Suprapubic skin (tissue), 4 donors: ENCODE data around the gene GLIPR1L2. TPM values are rescaled to one million over a fixed set of nuclear protein-coding genes. Genes with fewer than 3 reads are reported as not detected.
"Not testable (repeated sequence)": the region's sequence is repeated elsewhere in the genome, so short reads cannot be mapped to it uniquely, and the experiment has no call there.

Source experiments
- DNase-seq, 2 donors: peaks; one replicate each; pipeline ENCODE4 v3.0.0-alpha.2; 2019; ENCODE audit warnings: low spot score in 2 of 2
- H3K27ac ChIP-seq: fragments of 200-600 bp; sonication (generic); one replicate; pipeline ENCODE4 v1.5.1; 2019
- H3K27me3 ChIP-seq: fragments of 200-600 bp; sonication (generic); one replicate; pipeline ENCODE4 v1.5.1; 2019
- H3K36me3 ChIP-seq: fragments of 200-600 bp; sonication (generic); one replicate; pipeline ENCODE4 v1.5.1; 2019
- H3K4me1 ChIP-seq: fragments of 200-600 bp; sonication (generic); one replicate; pipeline ENCODE4 v1.5.1; 2019
- H3K4me3 ChIP-seq: fragments of 200-600 bp; sonication (generic); one replicate; pipeline ENCODE4 v1.5.1; 2019; ENCODE audit warnings: mild to moderate bottlenecking
- H3K9me3 ChIP-seq: fragments of 200-600 bp; sonication (generic); one replicate; pipeline ENCODE4 v1.5.1; 2019
- EP300 ChIP-seq: sonication (generic); formaldehyde crosslinking; IDR thresholded peaks from one replicate; pipeline ENCODE4 v1.6.1; 2017; ENCODE audit warnings: antibody characterized with exemption
- POLR2A ChIP-seq, 2 donors: fragments of 450-650 bp; IDR thresholded peaks; one replicate each; pipeline ENCODE4 v1.6.1; 2017; ENCODE audit warnings: antibody characterized with exemption in 2 of 2, mild to moderate bottlenecking in 2 of 2, moderate library complexity in 2 of 2
- POLR2AphosphoS5 ChIP-seq, 3 donors: sonication (generic); formaldehyde crosslinking; IDR thresholded peaks; one replicate each; pipeline ENCODE4 v1.6.1; 2017; ENCODE audit warnings: antibody characterized with exemption in 3 of 3
- WGBS: methylation state at CpG from one replicate; pipeline ENCODE4 v1.1.5; 2018; 5-methylcytosine and 5-hydroxymethylcytosine counted together
- total RNA-seq, 4 donors: library from RNA; depleted of rRNA; stranded (reverse); fragments of >200 nt; gene quantifications; one replicate each; pipeline ENCODE4 v1.1.0, GENCODE V29; 2016
- TF ChIP-seq, protein P1 (sequence below), 2 donors: fragments of 200-600 bp in 1 of 2; fragments of 450-650 bp in 1 of 2; sonication (generic) in 1 of 2; IDR thresholded peaks; one replicate each; pipeline ENCODE4 v1.5.1; 2016 to 2019; ENCODE audit warnings: antibody characterized with exemption in 2 of 2, mild to moderate bottlenecking in 1 of 2, moderate library complexity in 1 of 2

GLIPR1L2 gene
- total RNA-seq, result 1 to 10 TPM in 3 of 4 donors, under 1 TPM in 1; 0.60 to 3.1 (median 2.3) TPM

GRCh38 chr12:75390899-75391538, at the start of gene GLIPR1L2:
TSS of gene GLIPR1L2 (plus strand) at chr12:75391089. CDS start at chr12:75391117, 28 bp downstream.
- no peak for TF ChIP-seq EP300
- TF ChIP-seq POLR2A (IDR thresholded peaks at IDR 0.05), result peak; percentile 73 to 81
- TF ChIP-seq, protein P1, sequence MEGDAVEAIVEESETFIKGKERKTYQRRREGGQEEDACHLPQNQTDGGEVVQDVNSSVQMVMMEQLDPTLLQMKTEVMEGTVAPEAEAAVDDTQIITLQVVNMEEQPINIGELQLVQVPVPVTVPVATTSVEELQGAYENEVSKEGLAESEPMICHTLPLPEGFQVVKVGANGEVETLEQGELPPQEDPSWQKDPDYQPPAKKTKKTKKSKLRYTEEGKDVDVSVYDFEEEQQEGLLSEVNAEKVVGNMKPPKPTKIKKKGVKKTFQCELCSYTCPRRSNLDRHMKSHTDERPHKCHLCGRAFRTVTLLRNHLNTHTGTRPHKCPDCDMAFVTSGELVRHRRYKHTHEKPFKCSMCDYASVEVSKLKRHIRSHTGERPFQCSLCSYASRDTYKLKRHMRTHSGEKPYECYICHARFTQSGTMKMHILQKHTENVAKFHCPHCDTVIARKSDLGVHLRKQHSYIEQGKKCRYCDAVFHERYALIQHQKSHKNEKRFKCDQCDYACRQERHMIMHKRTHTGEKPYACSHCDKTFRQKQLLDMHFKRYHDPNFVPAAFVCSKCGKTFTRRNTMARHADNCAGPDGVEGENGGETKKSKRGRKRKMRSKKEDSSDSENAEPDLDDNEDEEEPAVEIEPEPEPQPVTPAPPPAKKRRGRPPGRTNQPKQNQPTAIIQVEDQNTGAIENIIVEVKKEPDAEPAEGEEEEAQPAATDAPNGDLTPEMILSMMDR (IDR thresholded peaks at IDR 0.05), result peak; percentile 49 to 80
- TF ChIP-seq POLR2AphosphoS5 (IDR thresholded peaks at IDR 0.05), result peak in 2 of 3 donors; percentile 70 to 84

DNA sequence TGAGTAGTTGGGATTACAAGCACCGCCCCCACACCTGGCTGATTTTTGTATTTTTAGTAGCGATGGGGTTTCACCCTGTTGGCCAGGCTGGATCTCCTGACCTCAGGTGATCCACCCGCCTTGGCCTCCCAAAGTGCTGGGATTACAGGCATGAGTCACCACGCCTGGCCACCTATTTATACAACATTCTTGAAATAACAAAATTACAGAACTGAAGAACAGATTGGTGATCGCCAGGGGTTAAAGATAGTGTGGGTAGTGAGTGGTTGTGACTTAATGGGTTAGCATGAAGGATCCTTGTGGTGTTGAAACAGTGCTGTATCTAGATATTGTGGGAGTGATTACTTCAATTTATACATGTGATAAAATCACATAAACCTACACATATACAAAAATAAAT, 49.0 kb upstream of the GLIPR1L2 start:
- 93% methylated on average over 4 of the region's 5 CpGs for WGBS

More at GRCh38 chr12:75390899-75391538, at the start of gene GLIPR1L2:
- WGBS, result under 1% methylated on average over 23 of the region's 36 CpGs
- Histone ChIP-seq H3K9me3 (no peaks in the 10 kb centered on the region), H3K4me3 (peak within 1 kb of the TSS; percentile 57), H3K4me1 (peaks cover 18% of the 10 kb centered on the region), H3K27ac (peak within 1 kb of the TSS; percentile 84), H3K36me3 (no peaks in the 10 kb centered on the region), H3K27me3 (no peaks in the 10 kb centered on the region)
- DNase-seq, result peak; percentile 94 to 95

GRCh38 chr12:75345531-75345930, 45.4 kb upstream of the GLIPR1L2 start:
- Histone ChIP-seq H3K36me3 (no peaks in the 10 kb centered on the region), H3K9me3 (no peaks in the 10 kb centered on the region), H3K27ac (no peak overlapping the region), H3K27me3 (no peaks in the 10 kb centered on the region), H3K4me1 (no peaks in the 10 kb centered on the region), H3K4me3 (no peak overlapping the region)
- no peak for DNase-seq
- TF ChIP-seq, protein P1 (IDR thresholded peaks at IDR 0.05), result no peak
- TF ChIP-seq EP300, result no peak
- no peak for TF ChIP-seq POLR2A (IDR thresholded peaks at IDR 0.05)
- TF ChIP-seq POLR2AphosphoS5 (IDR thresholded peaks at IDR 0.05), result no peak
- 84% methylated on average over 2 of the region's 2 CpGs for WGBS

More for the DNA sequence above, 49.0 kb upstream of the GLIPR1L2 start:
- Histone ChIP-seq H3K9me3 (no peaks in the 10 kb centered on the region), H3K36me3 (no peaks in the 10 kb centered on the region), H3K4me1 (no peaks in the 10 kb centered on the region), H3K27me3 (no peaks in the 10 kb centered on the region), H3K27ac (no peak overlapping the region), H3K4me3 (no peak overlapping the region)
- DNase-seq, result no peak
- TF ChIP-seq POLR2A (IDR thresholded peaks at IDR 0.05) (no peak), EP300 (no peak), POLR2AphosphoS5 (IDR thresholded peaks at IDR 0.05) (no peak)
- TF ChIP-seq, protein P1 (IDR thresholded peaks at IDR 0.05), result no peak

DNA sequence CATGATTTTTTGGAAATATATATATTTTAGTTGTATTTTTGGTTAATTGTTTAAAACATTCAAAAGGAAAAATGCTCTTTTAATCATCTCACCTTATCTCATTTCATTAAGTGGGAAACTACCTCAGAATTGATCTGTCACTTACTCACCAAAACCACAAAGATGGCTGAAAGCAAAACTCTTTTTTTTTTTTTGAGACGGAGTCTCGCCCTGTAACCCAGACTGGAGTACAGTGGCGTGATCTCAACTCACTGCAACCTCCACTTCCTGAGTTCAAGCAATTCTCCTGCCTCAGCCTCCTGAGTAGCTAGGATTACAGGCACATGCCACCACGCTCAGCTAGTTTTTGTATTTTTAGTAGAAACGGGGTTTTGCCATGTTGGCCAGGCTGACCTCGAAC, 44.7 kb upstream of the GLIPR1L2 start:
- not testable (repeated sequence) for H3K4me1 ChIP-seq, H3K27me3 ChIP-seq, H3K36me3 ChIP-seq, H3K27ac ChIP-seq, H3K9me3 ChIP-seq, DNase-seq, H3K4me3 ChIP-seq
- 93% methylated on average over 6 of the region's 6 CpGs for WGBS

GRCh38 chr12:75349946-75350345, 40.9 kb upstream of the GLIPR1L2 start:
- Histone ChIP-seq H3K27me3 (no peaks in the 10 kb centered on the region), H3K4me1 (no peaks in the 10 kb centered on the region), H3K4me3 (no peak overlapping the region), H3K36me3 (no peaks in the 10 kb centered on the region), H3K27ac (no peak overlapping the region), H3K9me3 (peaks cover 6% of the 10 kb centered on the region)
- whole genome bisulfite sequencing, result 98% methylated on average over 4 of the region's 4 CpGs
- DNase-seq, result no peak
- TF ChIP-seq EP300 (no peak), POLR2A (IDR thresholded peaks at IDR 0.05) (no peak), POLR2AphosphoS5 (IDR thresholded peaks at IDR 0.05) (no peak)
- TF ChIP-seq, protein P1 (IDR thresholded peaks at IDR 0.05), result no peak
